CD4-positive, CD25-positive, alpha-beta regulatory T cell (primary cell): Measurements from ENCODE around the gene TMEM131. TPM values are rescaled to one million over a fixed set of nuclear protein-coding genes. Genes with fewer than 3 reads are reported as not detected.

Experiments
- ATAC-seq, 2 donors: fragments of 150-1000 bp; cut with Tn5 transposase; one replicate each; pipeline ENCODE4 v1.10.0; 2021; ENCODE audit warnings: low read depth in 2 of 2, moderate number of reproducible peaks in 2 of 2, moderate library complexity in 1 of 2
- DNase-seq, 3 donors: peaks; one replicate each; pipeline versions ENCODE4 v3.0.0 to v3.0.0-alpha.2; 2012 to 2022; ENCODE audit warnings: mixed read lengths in 1 of 3
- H3K27ac ChIP-seq: one replicate; pipeline ENCODE4 v1.7.0; 2013; ENCODE audit warnings: mild to moderate bottlenecking, low read length; ENCODE audit not compliant: insufficient read depth, poor library complexity, severe bottlenecking
- H3K27me3 ChIP-seq: one replicate; pipeline ENCODE4 v1.7.0; 2013; ENCODE audit warnings: low read length; ENCODE audit not compliant: control insufficient read depth, insufficient read depth
- H3K36me3 ChIP-seq: one replicate; pipeline ENCODE4 v1.7.0; 2013; ENCODE audit warnings: mild to moderate bottlenecking, low read length, moderate library complexity; ENCODE audit not compliant: control insufficient read depth, insufficient read depth
- H3K4me1 ChIP-seq: 2 replicates; pipeline ENCODE4 v1.7.0; 2013; ENCODE audit warnings: mild to moderate bottlenecking, low read length; ENCODE audit not compliant: insufficient read depth, control insufficient read depth, poor library complexity, severe bottlenecking
- H3K4me3 ChIP-seq: one replicate; pipeline ENCODE4 v1.7.0; 2013; ENCODE audit warnings: low read depth, mild to moderate bottlenecking, low read length, moderate library complexity
- H3K9me3 ChIP-seq, 2 experiments: 1 replicate in 1 of 2; 2 replicates in 1 of 2; pipeline ENCODE4 v1.7.0; 2013; ENCODE audit warnings: low read length in 2 of 2, mild to moderate bottlenecking in 1 of 2, moderate library complexity in 1 of 2; ENCODE audit not compliant: control insufficient read depth in 2 of 2
- H3K27ac Mint-ChIP-seq, 3 donors: one replicate each; pipeline ENCODE4 v1.8.0; 2020 to 2022; ENCODE audit warnings: mild to moderate bottlenecking in 3 of 3, mixed read lengths in 3 of 3, moderate library complexity in 2 of 3
- H3K27me3 Mint-ChIP-seq: one replicate; pipeline ENCODE4 v1.8.0; 2022; ENCODE audit warnings: mild to moderate bottlenecking, mixed read lengths
- H3K36me3 Mint-ChIP-seq: one replicate; pipeline ENCODE4 v1.8.0; 2020; ENCODE audit warnings: mixed read lengths
- H3K4me1 Mint-ChIP-seq, 4 donors: one replicate each; pipeline ENCODE4 v1.8.0; 2020 to 2022; ENCODE audit warnings: mixed read lengths in 4 of 4, mild to moderate bottlenecking in 1 of 4
- H3K4me3 Mint-ChIP-seq, 4 donors: one replicate each; pipeline ENCODE4 v1.8.0; 2020 to 2022; ENCODE audit warnings: mild to moderate bottlenecking in 4 of 4, mixed read lengths in 4 of 4, moderate library complexity in 3 of 4
- H3K9me3 Mint-ChIP-seq, 7 donors: one replicate each; pipeline ENCODE4 v1.8.0; 2020 to 2022; ENCODE audit warnings: mixed read lengths in 7 of 7, mild to moderate bottlenecking in 3 of 7, moderate library complexity in 2 of 7
- polyA plus RNA-seq, 4 donors: library from polyadenylated mRNA; unstranded; fragments of 300-500 nt; fragmentation: Illumina TruSeq; gene quantifications; one replicate each; pipeline ENCODE4 v1.2.3, GENCODE V29; 2021
- total RNA-seq: library from RNA; stranded (reverse); gene quantifications from one replicate; pipeline ENCODE4 v1.2.3, GENCODE V29; 2022

Gene TMEM131
- total and polyA plus RNA-seq, 5 donors from 2014 or later = 6.7 to 34.1 (median 8.0) TPM

DNA sequence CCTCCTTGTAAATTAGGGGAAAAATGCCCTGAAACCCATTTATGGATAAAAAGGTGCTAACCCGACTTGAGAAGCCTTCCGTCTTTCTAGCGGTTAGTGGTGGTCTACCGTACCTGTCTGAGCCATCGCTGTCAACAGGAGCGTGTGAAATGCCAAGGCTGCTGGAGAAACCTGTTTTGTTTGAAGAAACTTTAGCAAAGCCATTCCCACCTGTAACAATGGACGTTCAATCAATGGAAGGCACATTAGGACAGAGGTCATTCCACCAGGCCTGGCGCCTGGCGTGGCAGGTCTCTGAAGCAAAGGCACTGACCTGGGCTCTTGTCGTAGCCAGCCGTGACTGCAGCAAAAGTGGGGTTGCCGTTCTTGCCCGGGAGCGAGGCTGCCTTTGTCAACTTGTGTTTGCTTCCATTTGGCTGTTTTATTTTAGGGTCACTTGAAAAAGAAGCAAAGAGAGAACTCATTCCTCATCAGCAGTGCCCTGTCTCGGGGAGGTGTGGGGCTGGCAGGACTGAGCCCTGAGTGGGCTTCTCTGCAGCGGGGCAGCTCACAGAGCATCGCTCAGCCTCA, 235.2 kb downstream of the TMEM131 start:
- no peak for ATAC-seq
- Histone ChIP-seq H3K36me3 (peaks cover 62% of the 10 kb centered on the region), H3K27ac (no peak overlapping the region), H3K4me3 (no peak overlapping the region), H3K9me3 (no peaks in the 10 kb centered on the region), H3K27me3 (no peaks in the 10 kb centered on the region), H3K4me1 (peaks cover 24% of the 10 kb centered on the region)
- Mint-ChIP-seq H3K9me3 (no peaks in the 10 kb centered on the region), H3K4me1 (peaks cover 4 to 30% (median 14%) of the 10 kb centered on the region in 4 donors), H3K27me3 (no peaks in the 10 kb centered on the region), H3K4me3 (peak overlapping the region; percentile 18 to 59 (median 51)), H3K36me3 (peaks cover 46% of the 10 kb centered on the region), H3K27ac (peak overlapping the region in 2 of 3 donors; percentile 38 to 80)
- DNase-seq = no peak

DNA sequence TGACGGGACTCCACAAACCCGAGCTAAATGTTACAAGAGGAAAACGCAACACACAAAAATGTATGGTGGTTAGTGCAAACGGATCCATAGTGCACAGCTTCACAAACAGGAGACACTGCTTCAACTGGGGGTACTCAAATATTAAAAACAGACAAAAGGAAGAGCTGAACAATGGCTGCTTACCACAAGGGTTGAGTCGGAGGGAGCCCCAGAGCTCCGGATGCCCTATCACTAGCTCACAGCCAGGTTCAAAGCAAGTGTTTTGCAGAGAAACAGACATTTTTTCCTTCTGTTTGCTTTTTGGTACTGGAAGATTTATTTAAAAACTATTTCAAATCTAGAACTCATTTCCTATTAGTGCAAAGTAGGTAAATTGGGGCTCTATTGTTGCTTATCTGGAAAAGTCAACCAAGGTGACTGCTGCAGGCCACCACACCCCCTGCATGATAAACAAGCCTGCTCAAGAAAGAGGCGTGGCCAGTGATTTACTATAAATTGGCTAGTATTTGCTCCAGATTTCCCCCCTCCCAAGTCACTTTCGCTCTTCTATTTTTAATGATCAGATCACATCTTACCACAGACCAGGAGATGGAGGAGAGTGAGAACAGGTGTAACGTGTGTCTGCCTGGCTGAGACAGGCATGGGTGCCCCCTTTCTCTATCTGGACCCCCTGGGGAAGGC, 235.9 kb downstream of the TMEM131 start:
- Mint-ChIP-seq H3K4me1 (peaks cover 4 to 30% (median 14%) of the 10 kb centered on the region in 4 donors), H3K27ac (peak overlapping the region in 2 of 3 donors; percentile 16 to 80), H3K4me3 (peak overlapping the region in 2 of 4 donors; percentile 50 to 55), H3K36me3 (peaks cover 41% of the 10 kb centered on the region), H3K9me3 (no peaks in the 10 kb centered on the region), H3K27me3 (no peaks in the 10 kb centered on the region)
- Histone ChIP-seq H3K4me1 (peaks cover 24% of the 10 kb centered on the region), H3K27ac (no peak overlapping the region), H3K36me3 (peaks cover 57% of the 10 kb centered on the region), H3K27me3 (no peaks in the 10 kb centered on the region), H3K4me3 (no peak overlapping the region), H3K9me3 (no peaks in the 10 kb centered on the region)
- no peak for DNase-seq
- ATAC-seq = no peak

DNA sequence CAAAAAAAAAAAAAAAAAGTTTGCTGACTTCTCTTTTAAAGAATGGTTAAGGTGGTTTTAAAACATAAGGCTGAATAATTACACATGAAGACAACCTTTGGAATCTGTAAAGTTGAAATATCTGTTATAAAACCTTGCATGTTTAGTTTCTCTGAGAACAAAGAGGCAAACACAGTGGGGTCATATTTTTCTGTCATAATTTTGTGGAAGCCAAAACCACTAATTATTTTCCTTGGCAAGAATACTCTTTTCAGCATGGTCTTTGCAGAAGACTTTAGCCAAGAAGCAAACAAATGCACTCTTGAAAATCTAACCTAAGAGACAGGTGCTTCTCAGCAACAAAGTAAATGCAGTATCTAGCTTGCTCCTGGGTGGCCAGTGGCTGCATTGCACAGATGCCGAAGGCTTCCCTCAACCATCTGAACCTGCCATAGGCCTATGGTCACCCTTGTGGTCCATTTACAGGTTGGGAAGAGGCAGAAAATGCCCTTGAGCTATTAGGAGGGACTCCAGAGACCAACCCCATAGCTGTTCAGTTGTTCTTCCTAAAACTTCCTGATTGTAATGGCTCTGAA, 237.5 kb downstream of the TMEM131 start:
- Histone ChIP-seq H3K36me3 (peaks cover 55% of the 10 kb centered on the region), H3K27me3 (no peaks in the 10 kb centered on the region), H3K4me3 (no peak overlapping the region), H3K27ac (no peak overlapping the region), H3K9me3 (no peaks in the 10 kb centered on the region), H3K4me1 (peaks cover 24% of the 10 kb centered on the region)
- DNase-seq (no peak), ATAC-seq (no peak)
- Mint-ChIP-seq H3K27me3 (no peaks in the 10 kb centered on the region), H3K4me1 (peaks cover 4 to 26% (median 14%) of the 10 kb centered on the region in 4 donors), H3K27ac (peak overlapping the region in 2 of 3 donors; percentile 18 to 71), H3K36me3 (peaks cover 35% of the 10 kb centered on the region), H3K4me3 (no peak overlapping the region), H3K9me3 (no peaks in the 10 kb centered on the region)

DNA sequence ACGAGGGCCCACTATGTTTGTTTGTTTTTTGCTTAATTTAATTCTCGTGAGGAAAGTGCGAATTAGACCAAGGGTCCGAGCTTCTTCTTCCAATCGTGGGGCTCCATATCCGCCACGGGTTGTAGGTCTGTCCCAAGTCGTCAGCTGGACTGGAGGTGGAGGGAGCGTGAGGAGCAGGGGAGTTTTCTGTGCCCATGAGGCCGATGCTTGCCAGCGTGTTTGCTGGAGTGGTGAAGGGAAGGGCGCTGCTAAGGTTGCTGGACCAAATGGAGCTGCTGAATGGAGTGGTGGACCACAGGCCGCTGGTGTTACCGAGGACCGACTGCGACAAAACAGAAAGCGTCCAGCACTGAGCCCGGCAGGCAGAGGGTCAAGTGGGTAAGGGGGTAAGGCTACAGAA, 238.7 kb downstream of the TMEM131 start:
- H3K36me3 Mint-ChIP-seq = peaks cover 36% of the 10 kb centered on the region

DNA sequence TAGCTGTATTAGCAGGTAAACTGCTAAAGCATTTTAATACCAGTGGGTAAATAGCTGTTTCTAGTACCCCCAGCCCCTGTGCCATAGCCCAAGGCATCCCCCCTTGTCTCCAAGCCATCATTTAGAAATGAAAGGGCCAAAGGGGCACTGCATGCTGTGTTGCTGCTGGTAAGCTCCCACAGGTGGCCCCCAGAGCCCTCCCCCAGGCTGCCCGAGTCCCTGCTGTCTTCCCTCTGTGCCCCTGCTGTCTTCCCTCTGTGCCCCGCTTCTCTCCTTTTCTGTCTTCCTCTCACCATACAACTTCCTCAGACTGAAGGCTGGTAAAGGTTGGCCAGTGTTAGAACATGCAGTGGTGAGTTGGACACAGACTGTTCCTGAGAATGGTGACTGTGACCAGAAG, 240.3 kb downstream of the TMEM131 start:
- no peak for ATAC-seq
- peaks cover 16% of the 10 kb centered on the region for H3K4me1 ChIP-seq
- H3K4me3 ChIP-seq = no peak overlapping the region
- H3K27ac ChIP-seq = no peak overlapping the region
- H3K36me3 ChIP-seq = peaks cover 45% of the 10 kb centered on the region
- H3K27me3 ChIP-seq = no peaks in the 10 kb centered on the region
- H3K36me3 Mint-ChIP-seq = peaks cover 29% of the 10 kb centered on the region
- no peak overlapping the region for H3K4me3 Mint-ChIP-seq
- DNase-seq = no peak
- H3K9me3 Mint-ChIP-seq = no peaks in the 10 kb centered on the region
- no peaks in the 10 kb centered on the region for H3K27me3 Mint-ChIP-seq
- no peak overlapping the region for H3K27ac Mint-ChIP-seq
- H3K4me1 Mint-ChIP-seq = peaks cover 4 to 13% (median 10%) of the 10 kb centered on the region in 4 donors
- no peaks in the 10 kb centered on the region for H3K9me3 ChIP-seq

More for the DNA sequence above, 238.7 kb downstream of the TMEM131 start:
- H3K36me3 ChIP-seq = peaks cover 54% of the 10 kb centered on the region
- peaks cover 24% of the 10 kb centered on the region for H3K4me1 ChIP-seq
- H3K27ac ChIP-seq = no peak overlapping the region
- Mint-ChIP-seq H3K4me3 (no peak overlapping the region), H3K27me3 (no peaks in the 10 kb centered on the region), H3K4me1 (peaks cover 4 to 24% (median 12%) of the 10 kb centered on the region in 4 donors), H3K27ac (peak overlapping the region in 2 of 3 donors; percentile 76 to 77), H3K9me3 (no peaks in the 10 kb centered on the region)
- ATAC-seq (no peak), DNase-seq (no peak)
- H3K27me3 ChIP-seq = no peaks in the 10 kb centered on the region
- no peaks in the 10 kb centered on the region for H3K9me3 ChIP-seq
- H3K4me3 ChIP-seq = no peak overlapping the region

DNA sequence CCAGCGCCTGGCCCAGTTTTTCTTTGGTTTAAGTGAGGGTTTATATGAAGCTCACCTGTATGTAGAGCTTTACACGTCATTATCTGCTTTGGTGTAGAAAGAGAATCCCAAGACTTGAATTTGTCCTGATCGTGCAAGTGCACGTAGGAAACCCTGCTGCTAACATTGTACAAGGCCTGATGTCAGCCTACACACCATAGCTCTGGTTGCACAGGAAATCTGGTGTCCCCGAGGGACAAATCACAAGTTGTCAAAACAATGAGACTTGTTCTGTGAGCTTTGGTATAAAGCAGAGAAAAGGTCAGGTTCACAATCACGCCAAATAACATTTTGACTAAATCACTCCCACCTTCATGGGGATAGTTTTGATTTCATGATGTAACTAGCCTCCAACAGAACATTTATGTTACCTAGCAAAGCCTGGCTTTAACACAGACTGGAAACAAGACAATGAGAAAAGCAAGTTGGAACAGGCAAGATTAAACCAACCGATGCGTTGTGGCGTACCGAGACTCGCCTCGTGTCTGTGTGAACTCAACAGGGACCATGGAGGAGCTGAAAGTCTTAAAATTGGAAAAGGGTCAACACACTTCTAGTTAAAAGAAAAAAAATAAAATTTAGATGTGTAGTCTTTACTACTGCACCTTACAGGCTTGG, 240.9 kb downstream of the TMEM131 start:
- no peak overlapping the region for H3K27ac Mint-ChIP-seq
- H3K36me3 Mint-ChIP-seq = peaks cover 23% of the 10 kb centered on the region
- H3K9me3 Mint-ChIP-seq = no peaks in the 10 kb centered on the region
- H3K4me1 Mint-ChIP-seq = peaks cover 1 to 12% (median 5%) of the 10 kb centered on the region in 4 donors
- ATAC-seq (no peak), DNase-seq (no peak)
- Histone ChIP-seq H3K27me3 (no peaks in the 10 kb centered on the region), H3K9me3 (no peaks in the 10 kb centered on the region), H3K4me1 (peaks cover 9% of the 10 kb centered on the region), H3K36me3 (peaks cover 43% of the 10 kb centered on the region), H3K4me3 (no peak overlapping the region), H3K27ac (no peak overlapping the region)
- H3K4me3 Mint-ChIP-seq = no peak overlapping the region
- H3K27me3 Mint-ChIP-seq = no peaks in the 10 kb centered on the region

DNA sequence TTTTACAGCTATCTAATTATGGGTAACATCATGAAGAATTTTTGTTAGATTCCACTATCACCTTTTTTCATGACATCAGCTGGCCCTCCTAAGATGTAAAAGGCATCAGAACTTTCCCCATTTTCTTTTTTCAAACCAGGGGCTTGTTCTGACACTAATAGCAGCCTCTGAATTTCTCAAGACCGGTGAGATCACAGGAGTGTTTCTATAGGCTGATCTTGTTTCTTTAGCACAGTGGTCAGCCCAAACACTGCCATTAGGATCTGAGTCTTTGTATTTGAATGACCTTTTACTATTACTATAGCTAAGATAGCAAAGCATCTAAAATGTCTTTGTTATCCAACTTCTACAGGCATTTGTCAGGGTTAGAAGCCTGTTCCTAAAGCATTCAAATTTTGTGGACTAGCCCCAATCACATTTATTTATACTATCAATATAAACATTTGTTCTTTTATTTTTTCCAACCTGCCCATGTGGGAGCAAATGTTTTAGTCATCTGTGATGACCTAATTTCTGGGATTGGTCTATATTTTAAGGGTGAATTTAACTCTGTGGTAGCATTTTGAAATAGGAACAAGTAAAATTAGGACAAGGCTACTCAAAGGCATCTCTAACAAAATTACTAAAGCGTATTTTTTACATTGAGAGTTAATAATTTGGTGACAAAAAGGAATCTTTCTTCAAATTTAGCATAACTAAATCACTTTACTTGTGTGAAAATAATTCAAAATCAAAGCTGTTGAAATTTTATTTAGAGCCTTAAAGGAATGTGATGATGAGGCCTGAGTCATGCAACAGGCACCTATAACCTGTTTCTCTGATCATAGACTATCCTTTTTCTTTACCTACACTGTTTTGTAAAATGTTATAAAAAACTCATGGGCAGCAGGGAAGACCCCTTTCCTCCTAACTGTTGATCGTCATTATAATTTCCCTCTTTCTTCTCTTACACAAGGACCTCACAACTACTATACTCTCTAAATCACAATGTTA, 243.1 kb downstream of the TMEM131 start:
- peaks cover 0 to 3% (median 0%) of the 10 kb centered on the region in 7 donors for H3K9me3 Mint-ChIP-seq
- no peak overlapping the region for H3K4me3 ChIP-seq
- no peak overlapping the region for H3K27ac ChIP-seq
- H3K27ac Mint-ChIP-seq = peak overlapping the region in 1 of 3 donors; percentile 2
- no peaks in the 10 kb centered on the region for H3K27me3 Mint-ChIP-seq
- peaks cover 0 to 17% (median 7%) of the 10 kb centered on the region in 4 donors for H3K4me1 Mint-ChIP-seq
- H3K36me3 Mint-ChIP-seq = peaks cover 18% of the 10 kb centered on the region
- no peaks in the 10 kb centered on the region for H3K27me3 ChIP-seq
- peaks cover 26% of the 10 kb centered on the region for H3K36me3 ChIP-seq
- DNase-seq (no peak), ATAC-seq (no peak)
- H3K4me1 ChIP-seq = peaks cover 5% of the 10 kb centered on the region
- no peak overlapping the region for H3K4me3 Mint-ChIP-seq
- H3K9me3 ChIP-seq = no peaks in the 10 kb centered on the region
